PFSK-1 (cell line): ENCODE measurements around the gene PTPRN2.

Experiments
- FOXP2 ChIP-seq: optimal IDR thresholded peaks from 2 replicates; pipeline ENCODE3; 2011; ENCODE audit warnings: borderline replicate concordance, control low read depth, inconsistent platforms; ENCODE audit not compliant: insufficient read depth; ENCODE audit errors: extremely low read length, extremely low read depth
- POLR2AphosphoS5 ChIP-seq: IDR thresholded peaks from 2 replicates; pipeline ENCODE4 v1.6.1; 2012; ENCODE audit warnings: low read depth, mild to moderate bottlenecking, control low read depth, low read length, moderate library complexity
- SIN3A ChIP-seq: IDR thresholded peaks from 2 replicates; pipeline ENCODE4 v1.6.1; 2012; ENCODE audit warnings: mild to moderate bottlenecking, low read length, moderate library complexity, borderline replicate concordance; ENCODE audit not compliant: insufficient read depth
- TAF1 ChIP-seq: IDR thresholded peaks from 2 replicates; pipeline ENCODE4 v1.6.1; 2012; ENCODE audit warnings: low read length, control low read depth, borderline replicate concordance; ENCODE audit not compliant: insufficient read depth
- TF ChIP-seq, protein P1 (sequence below), 2 experiments: IDR thresholded peaks; 2 replicates each; pipeline versions ENCODE4 v1.6.1 to v1.8.0; 2011 to 2012; ENCODE audit warnings: low read depth in 2 of 2, low read length in 2 of 2, control low read depth in 1 of 2, inconsistent platforms in 1 of 2, mild to moderate bottlenecking in 1 of 2, moderate library complexity in 1 of 2; ENCODE audit not compliant: insufficient read depth in 1 of 2

Gene PTPRN2

DNA sequence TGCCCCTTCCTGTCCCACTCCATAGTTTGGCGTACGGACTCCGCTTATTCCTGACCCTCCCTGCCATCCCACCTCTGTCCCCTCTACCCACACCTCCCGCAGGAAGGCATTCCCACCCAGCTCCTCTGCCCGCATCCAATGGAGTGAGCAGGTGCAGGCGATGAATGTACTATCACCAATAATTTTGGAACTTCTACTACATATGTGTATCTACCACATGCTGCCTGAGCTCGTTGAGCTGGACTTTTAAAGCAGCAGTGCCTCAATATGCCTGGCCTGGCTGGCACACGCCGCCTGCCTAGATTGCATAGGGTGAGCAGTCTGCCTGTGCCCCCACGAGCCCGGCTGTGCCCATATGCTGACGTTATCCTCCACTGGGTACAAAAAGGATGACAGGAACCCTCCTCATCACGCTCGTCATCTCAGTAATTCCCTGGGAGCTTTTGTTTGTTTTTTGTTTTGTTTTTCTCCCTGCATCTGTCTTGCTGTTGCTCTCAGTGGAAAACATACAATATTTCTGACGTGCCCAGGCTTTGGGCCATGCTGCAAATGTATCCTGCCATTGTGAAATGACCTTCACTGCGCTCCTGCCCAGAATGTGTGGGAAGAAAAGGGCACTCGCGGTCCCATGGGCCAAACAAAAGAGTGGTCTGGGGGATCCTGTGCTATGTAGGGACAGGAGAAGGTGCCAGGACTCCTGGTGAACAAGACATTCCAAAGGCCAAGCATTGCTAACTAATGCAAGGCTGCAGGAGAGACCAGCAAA lies 302.8 kb downstream of the PTPRN2 start:
- no peak for TF ChIP-seq POLR2AphosphoS5
- TF ChIP-seq FOXP2 = no peak
- no peak for TF ChIP-seq TAF1
- TF ChIP-seq, protein P1, sequence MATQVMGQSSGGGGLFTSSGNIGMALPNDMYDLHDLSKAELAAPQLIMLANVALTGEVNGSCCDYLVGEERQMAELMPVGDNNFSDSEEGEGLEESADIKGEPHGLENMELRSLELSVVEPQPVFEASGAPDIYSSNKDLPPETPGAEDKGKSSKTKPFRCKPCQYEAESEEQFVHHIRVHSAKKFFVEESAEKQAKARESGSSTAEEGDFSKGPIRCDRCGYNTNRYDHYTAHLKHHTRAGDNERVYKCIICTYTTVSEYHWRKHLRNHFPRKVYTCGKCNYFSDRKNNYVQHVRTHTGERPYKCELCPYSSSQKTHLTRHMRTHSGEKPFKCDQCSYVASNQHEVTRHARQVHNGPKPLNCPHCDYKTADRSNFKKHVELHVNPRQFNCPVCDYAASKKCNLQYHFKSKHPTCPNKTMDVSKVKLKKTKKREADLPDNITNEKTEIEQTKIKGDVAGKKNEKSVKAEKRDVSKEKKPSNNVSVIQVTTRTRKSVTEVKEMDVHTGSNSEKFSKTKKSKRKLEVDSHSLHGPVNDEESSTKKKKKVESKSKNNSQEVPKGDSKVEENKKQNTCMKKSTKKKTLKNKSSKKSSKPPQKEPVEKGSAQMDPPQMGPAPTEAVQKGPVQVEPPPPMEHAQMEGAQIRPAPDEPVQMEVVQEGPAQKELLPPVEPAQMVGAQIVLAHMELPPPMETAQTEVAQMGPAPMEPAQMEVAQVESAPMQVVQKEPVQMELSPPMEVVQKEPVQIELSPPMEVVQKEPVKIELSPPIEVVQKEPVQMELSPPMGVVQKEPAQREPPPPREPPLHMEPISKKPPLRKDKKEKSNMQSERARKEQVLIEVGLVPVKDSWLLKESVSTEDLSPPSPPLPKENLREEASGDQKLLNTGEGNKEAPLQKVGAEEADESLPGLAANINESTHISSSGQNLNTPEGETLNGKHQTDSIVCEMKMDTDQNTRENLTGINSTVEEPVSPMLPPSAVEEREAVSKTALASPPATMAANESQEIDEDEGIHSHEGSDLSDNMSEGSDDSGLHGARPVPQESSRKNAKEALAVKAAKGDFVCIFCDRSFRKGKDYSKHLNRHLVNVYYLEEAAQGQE (IDR thresholded peaks at IDR 0.05; ENCODE audit: insufficient read depth in 1 of 2, low read depth in 2 of 2, low read length in 2 of 2) = no peak
- TF ChIP-seq SIN3A = no peak

DNA sequence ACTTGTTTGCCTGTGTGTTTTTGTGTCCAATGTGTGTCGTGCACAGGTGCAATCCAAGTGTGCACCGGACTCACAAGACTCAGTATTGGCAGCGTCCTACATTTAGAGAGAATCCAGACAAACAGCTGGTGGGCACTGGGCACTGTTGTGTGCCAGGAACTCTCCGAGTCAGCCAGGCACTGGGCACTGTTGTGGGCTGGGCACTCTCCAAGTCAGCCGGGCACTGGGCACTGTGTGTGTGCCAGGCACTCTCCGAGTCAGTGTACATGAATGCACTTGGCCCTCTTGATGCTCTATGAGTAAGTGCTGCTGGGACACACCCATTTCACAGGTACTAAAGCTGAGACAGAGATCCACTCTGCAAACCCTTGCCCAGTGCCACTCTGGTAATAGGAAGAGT lies 303.5 kb downstream of the PTPRN2 start:
- no peak for TF ChIP-seq TAF1

DNA sequence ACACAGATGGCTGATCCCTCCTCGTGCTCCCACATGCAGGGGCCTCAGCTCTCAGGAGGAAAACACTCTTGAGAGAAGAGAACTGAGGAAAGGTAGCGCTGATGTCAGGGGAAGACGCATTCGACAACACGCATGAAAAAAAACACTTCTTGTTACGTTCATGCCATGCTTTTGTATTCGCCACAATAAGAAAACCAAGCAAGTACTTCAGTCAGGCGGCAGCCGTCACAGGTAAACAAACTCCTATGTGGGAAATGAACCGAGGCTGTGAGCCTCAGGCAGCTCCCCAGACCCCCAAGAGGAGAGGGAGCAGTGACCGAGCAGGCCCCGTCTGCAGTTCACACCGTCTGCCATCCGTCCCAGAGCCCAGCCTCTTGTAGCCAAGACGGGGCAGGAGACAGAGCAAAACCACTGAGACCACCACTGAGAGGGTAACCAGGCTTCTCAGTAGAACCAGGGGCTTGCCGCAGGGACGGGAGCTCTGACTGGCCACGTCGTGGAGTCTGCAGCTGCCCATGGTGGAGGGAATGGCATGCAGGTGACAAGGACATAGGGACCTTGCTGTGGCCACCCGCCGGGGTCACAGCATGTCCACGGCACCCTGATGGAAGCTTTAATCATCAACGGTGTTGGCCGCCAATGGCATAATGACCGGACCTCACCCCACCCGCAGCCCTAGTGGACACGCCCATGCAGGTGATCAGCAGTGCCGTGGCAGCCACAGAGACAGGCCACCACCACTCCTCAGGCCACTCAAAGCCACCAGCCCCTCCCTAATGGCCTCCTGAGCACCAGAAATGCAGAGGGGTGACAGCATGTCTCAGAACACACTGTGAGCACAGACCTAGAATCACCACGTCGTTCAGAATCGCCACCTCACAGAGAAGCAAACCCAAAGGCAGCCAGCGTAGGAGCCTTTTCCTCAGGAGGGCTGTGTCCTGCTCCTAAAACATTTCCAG lies 304.3 kb downstream of the PTPRN2 start:
- TF ChIP-seq POLR2AphosphoS5 = no peak
- TF ChIP-seq FOXP2 = no peak
- no peak for TF ChIP-seq TAF1
- TF ChIP-seq, protein P1 (IDR thresholded peaks at IDR 0.05; ENCODE audit: insufficient read depth in 1 of 2, low read depth in 2 of 2, low read length in 2 of 2) = no peak
- TF ChIP-seq SIN3A = no peak

DNA sequence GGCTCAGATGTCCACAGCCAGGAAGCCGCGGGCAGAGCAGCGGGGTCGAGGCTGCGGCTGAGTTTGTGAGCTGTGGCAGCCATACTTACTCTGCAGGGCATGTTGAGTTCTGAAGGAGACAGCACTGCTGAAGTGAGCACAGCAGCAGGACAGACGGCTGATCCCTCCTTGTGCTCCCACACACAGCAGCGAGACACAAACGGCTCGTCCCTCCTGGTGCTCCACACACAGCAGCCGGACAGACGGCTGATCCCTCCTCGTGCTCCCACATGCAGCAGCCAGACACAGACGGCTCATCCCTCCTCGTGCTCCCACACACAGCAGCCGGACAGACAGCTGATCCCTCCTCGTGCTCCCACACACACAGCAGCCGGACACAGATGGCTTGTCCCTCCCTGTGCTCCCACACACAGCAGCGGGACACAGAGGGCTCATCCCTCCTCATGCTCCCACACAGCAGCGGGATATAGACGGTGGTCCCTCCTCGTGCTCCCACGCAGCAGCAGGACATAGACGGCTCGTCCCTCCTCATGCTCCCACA lies 305.1 kb downstream of the PTPRN2 start:
- no peak for TF ChIP-seq POLR2AphosphoS5
- TF ChIP-seq, protein P1 (IDR thresholded peaks at IDR 0.05; ENCODE audit: insufficient read depth in 1 of 2, low read depth in 2 of 2, low read length in 2 of 2) = no peak
- no peak for TF ChIP-seq FOXP2
- no peak for TF ChIP-seq SIN3A
- no peak for TF ChIP-seq TAF1

DNA sequence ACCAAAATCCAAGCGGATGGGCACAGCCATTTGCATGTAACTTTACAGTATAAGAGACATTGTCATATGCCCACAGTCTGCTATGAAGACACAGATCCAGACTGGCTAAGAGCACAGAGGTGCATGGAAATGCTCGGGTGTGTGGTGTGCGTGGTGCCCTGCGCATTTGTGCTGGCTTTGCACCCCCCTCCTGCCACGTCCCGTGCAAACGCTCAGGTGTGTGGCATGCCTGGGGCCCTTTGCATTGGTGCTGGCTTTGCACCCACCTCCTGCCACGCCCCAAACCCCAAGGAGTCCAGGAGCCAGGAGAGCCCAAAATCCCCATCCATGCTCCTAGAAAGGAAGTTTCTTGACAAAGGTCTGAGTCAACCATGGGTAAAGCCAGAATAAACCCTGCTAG lies 306.2 kb downstream of the PTPRN2 start:
- TF ChIP-seq TAF1 (no peak), SIN3A (no peak), FOXP2 (no peak), POLR2AphosphoS5 (no peak)
- TF ChIP-seq, protein P1 (IDR thresholded peaks at IDR 0.05; ENCODE audit: insufficient read depth in 1 of 2, low read depth in 2 of 2, low read length in 2 of 2) = no peak
